WERI-Rb-1 (cell line): ENCODE results near the gene ZNF274.

Source experiments
- DNase-seq: peaks from one replicate; pipeline ENCODE4 v3.0.0-alpha.2; 2020
- H3K27ac ChIP-seq: fragments of 250-450 bp; sonication (Bioruptor Pico); 2 replicates; pipeline ENCODE4 v1.5.1; 2020; ENCODE audit warnings: mild to moderate bottlenecking, moderate library complexity
- H3K27me3 ChIP-seq: fragments of 250-450 bp; sonication (Bioruptor Pico); 2 replicates; pipeline ENCODE4 v1.5.1; 2021; ENCODE audit warnings: mild to moderate bottlenecking, low read depth, moderate library complexity; ENCODE audit not compliant: insufficient read depth, severe bottlenecking
- H3K36me3 ChIP-seq: fragments of 250-450 bp; sonication (Bioruptor Pico); 2 replicates; pipeline ENCODE4 v1.5.1; 2020; ENCODE audit warnings: mild to moderate bottlenecking, moderate library complexity
- H3K4me3 ChIP-seq: 2 replicates; pipeline ENCODE4 v1.5.1; 2011; ENCODE audit warnings: low read depth, mild to moderate bottlenecking, control low read depth, low read length
- H3K9me3 ChIP-seq: fragments of 250-450 bp; sonication (Bioruptor Pico); 2 replicates; pipeline ENCODE4 v1.5.1; 2021; ENCODE audit warnings: mild to moderate bottlenecking, moderate library complexity; ENCODE audit not compliant: severe bottlenecking
- TF ChIP-seq, protein P1 (sequence below): IDR thresholded peaks from 2 replicates; pipeline ENCODE4 v1.5.1; 2011; ENCODE audit warnings: low read depth, mild to moderate bottlenecking, control low read depth, inconsistent platforms, low read length

ZNF274 gene

DNA sequence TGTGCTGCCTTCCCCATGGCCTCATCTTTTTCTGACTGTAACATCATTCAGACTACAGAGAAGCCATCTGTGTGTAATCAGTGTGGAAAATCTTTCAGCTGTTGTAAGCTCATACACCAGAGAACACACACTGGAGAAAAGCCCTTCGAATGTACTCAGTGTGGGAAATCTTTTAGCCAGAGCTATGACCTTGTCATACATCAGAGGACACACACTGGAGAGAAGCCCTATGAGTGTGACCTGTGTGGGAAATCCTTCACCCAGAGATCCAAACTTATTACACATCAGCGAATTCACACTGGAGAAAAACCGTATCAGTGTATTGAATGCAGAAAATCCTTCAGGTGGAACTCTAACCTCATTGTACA, 78.7 kb downstream of the ZNF274 start:
- no peak for DNase-seq
- Histone ChIP-seq H3K9me3 (peaks cover 88% of the 10 kb centered on the region), H3K36me3 (peaks cover 93% of the 10 kb centered on the region)

DNA sequence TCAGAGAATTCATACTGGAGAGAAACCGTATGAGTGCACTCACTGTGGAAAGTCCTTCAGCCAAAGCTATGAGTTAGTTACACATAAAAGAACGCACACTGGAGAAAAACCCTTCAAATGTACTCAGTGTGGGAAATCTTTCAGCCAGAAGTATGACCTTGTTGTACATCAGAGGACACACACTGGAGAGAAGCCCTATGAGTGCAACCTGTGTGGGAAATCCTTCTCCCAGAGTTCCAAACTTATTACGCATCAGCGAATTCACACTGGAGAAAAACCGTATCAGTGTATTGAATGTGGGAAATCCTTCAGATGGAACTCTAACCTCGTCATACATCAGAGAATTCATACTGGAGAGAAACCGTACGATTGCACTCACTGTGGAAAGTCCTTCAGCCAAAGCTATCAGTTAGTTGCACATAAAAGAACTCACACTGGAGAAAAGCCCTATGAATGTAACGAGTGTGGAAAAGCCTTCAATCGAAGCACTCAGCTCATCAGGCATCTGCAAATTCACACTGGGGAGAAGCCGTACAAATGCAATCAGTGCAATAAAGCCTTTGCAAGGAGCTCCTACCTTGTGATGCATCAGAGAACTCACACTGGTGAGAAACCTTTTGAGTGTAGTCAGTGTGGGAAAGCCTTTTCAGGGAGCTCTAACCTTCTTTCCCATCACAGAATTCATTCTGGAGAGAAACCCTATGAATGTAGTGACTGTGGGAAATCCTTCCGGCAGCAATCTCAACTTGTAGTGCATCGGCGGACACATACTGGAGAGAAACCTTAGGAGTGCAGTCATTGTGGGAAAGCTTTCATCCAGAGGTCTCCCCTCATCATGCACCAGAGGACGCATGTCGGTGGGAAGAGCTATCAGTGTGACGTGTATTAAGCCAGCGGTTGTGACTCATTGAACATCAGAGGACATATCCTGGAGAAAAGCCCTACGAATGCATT, 79.4 kb downstream of the ZNF274 start:
- H3K27me3 ChIP-seq = no peaks in the 10 kb centered on the region
- H3K27ac ChIP-seq = no peak overlapping the region
- peaks cover 93% of the 10 kb centered on the region for H3K36me3 ChIP-seq
- no peak overlapping the region for H3K4me3 ChIP-seq
- H3K9me3 ChIP-seq = peaks cover 91% of the 10 kb centered on the region
- TF ChIP-seq, protein P1, sequence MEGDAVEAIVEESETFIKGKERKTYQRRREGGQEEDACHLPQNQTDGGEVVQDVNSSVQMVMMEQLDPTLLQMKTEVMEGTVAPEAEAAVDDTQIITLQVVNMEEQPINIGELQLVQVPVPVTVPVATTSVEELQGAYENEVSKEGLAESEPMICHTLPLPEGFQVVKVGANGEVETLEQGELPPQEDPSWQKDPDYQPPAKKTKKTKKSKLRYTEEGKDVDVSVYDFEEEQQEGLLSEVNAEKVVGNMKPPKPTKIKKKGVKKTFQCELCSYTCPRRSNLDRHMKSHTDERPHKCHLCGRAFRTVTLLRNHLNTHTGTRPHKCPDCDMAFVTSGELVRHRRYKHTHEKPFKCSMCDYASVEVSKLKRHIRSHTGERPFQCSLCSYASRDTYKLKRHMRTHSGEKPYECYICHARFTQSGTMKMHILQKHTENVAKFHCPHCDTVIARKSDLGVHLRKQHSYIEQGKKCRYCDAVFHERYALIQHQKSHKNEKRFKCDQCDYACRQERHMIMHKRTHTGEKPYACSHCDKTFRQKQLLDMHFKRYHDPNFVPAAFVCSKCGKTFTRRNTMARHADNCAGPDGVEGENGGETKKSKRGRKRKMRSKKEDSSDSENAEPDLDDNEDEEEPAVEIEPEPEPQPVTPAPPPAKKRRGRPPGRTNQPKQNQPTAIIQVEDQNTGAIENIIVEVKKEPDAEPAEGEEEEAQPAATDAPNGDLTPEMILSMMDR = no peak
- DNase-seq = no peak

More for the DNA sequence above, 78.7 kb downstream of the ZNF274 start:
- no peaks in the 10 kb centered on the region for H3K27me3 ChIP-seq
- no peak overlapping the region for H3K4me3 ChIP-seq
- no peak overlapping the region for H3K27ac ChIP-seq
- TF ChIP-seq, protein P1 = no peak

DNA sequence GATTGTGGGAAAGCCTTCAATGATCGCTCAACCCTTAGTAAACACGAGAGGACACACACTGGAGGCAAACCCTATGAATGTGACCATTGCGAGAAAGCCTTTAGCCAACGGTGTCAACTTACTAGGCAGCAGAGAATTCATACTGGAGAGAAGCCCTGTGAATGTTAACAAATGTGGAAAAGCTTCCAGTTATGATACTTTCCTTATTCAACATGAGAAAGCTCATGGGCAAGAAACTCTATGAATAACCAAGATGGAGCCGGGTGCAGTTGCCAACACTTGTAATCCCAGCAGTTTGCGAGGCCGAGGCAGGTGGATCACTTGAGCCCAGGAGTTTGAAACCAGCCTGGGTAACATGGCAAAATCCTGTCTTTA, 80.0 kb downstream of the ZNF274 start:
- peaks cover 89% of the 10 kb centered on the region for H3K36me3 ChIP-seq
- TF ChIP-seq, protein P1 = no peak
- no peak for DNase-seq
- peaks cover 86% of the 10 kb centered on the region for H3K9me3 ChIP-seq
- H3K4me3 ChIP-seq = no peak overlapping the region
- H3K27me3 ChIP-seq = no peaks in the 10 kb centered on the region
- H3K27ac ChIP-seq = no peak overlapping the region
